B cell (primary cell): ENCODE measurements around the gene BAZ2A. TPM values are rescaled to one million over a fixed set of nuclear protein-coding genes. Genes with fewer than 3 reads are reported as not detected.
"Not testable (repeated sequence)": the region's sequence is repeated elsewhere in the genome, so short reads cannot be mapped to it uniquely, and the experiment has no call there.

Experiments used
- ATAC-seq: fragments of 200-7000 bp; cut with Tn5 transposase; one replicate; pipeline ENCODE4 v1.10.0; 2021; ENCODE audit warnings: low read depth, mild to moderate bottlenecking, moderate number of reproducible peaks, moderate library complexity
- CTCF ChIA-PET: fragments of 350-600 bp; sonication (Branson Sonifier 250); formaldehyde crosslinking; loops from one replicate; lab custom pipeline; 2021; ENCODE audit warnings: antibody characterized with exemption, inconsistent platforms; lab: Charles Lee
- POLR2A ChIA-PET: fragments of 350-600 bp; sonication (Branson Sonifier 250); formaldehyde crosslinking; loops from one replicate; lab custom pipeline; 2021; ENCODE audit warnings: antibody characterized with exemption; lab: Charles Lee
- DNase-seq: peaks from one replicate; pipeline ENCODE4 v3.0.0; 2013
- H2AFZ ChIP-seq: 2 replicates; pipeline ENCODE4 v1.6.1; 2012; ENCODE audit warnings: mild to moderate bottlenecking, low read depth, low read length; ENCODE audit not compliant: insufficient read depth, poor library complexity, severe bottlenecking
- H3K27ac ChIP-seq, 2 donors: 1 replicate in 1 of 2; 2 replicates in 1 of 2; pipeline ENCODE4 v1.5.1; 2012 to 2013; ENCODE audit warnings: low read length in 2 of 2, mild to moderate bottlenecking in 2 of 2, moderate library complexity in 1 of 2
- H3K27me3 ChIP-seq, 4 experiments: fragments of 200-600 bp in 1 of 4; sonication (generic) in 1 of 4; replicated peaks in 1 of 4; 1 replicate in 2 of 4; 2 replicates in 2 of 4; pipeline versions ENCODE4 v1.6.1 to v1.7.0; 2013 to 2016; ENCODE audit warnings: low read length in 3 of 4, mild to moderate bottlenecking in 2 of 4, mixed read lengths in 1 of 4, moderate library complexity in 1 of 4; ENCODE audit not compliant: insufficient read depth in 4 of 4, control insufficient read depth in 3 of 4; ENCODE audit errors: control extremely low read depth in 1 of 4
- H3K36me3 ChIP-seq, 2 experiments: replicated peaks in 1 of 2; 1 replicate in 1 of 2; 2 replicates in 1 of 2; pipeline versions ENCODE4 v1.6.1 to v1.7.1; 2013; ENCODE audit warnings: low read length in 1 of 2; ENCODE audit not compliant: insufficient read depth in 2 of 2, control insufficient read depth in 1 of 2; ENCODE audit errors: control extremely low read depth in 1 of 2, extremely low read depth in 1 of 2
- H3K4me1 ChIP-seq, 2 donors: fragments of 200-600 bp in 1 of 2; sonication (generic) in 1 of 2; 1 replicate in 1 of 2; 2 replicates in 1 of 2; pipeline versions ENCODE4 v1.5.1 to v1.6.1; 2013 to 2017; ENCODE audit warnings: low read length in 2 of 2; ENCODE audit not compliant: control insufficient read depth in 2 of 2, insufficient read depth in 2 of 2
- H3K4me2 ChIP-seq: replicated peaks from 2 replicates; pipeline ENCODE3; 2012; ENCODE audit warnings: mild to moderate bottlenecking, low read depth, low read length; ENCODE audit not compliant: poor library complexity, severe bottlenecking
- H3K4me3 ChIP-seq, 5 experiments: fragments of 200-600 bp in 1 of 5; sonication (generic) in 1 of 5; 1 replicate in 3 of 5; 2 replicates in 2 of 5; pipeline versions ENCODE4 v1.5.1 to v1.7.0; 2011 to 2016; ENCODE audit warnings: low read length in 4 of 5, mild to moderate bottlenecking in 4 of 5, low read depth in 2 of 5, control low read depth in 1 of 5, moderate library complexity in 1 of 5; ENCODE audit not compliant: insufficient read depth in 1 of 5; ENCODE audit errors: control extremely low read depth in 1 of 5, extremely low read depth in 1 of 5
- H3K79me2 ChIP-seq: fragments of 200-600 bp; sonication (generic); one replicate; pipeline ENCODE4 v1.6.0; 2016; ENCODE audit warnings: low read length; ENCODE audit not compliant: control insufficient read depth, insufficient read depth
- H3K9ac ChIP-seq: fragments of 200-600 bp; sonication (generic); 2 replicates; pipeline ENCODE4 v1.6.1; 2017; ENCODE audit warnings: mild to moderate bottlenecking, low read length, moderate library complexity
- H3K9me3 ChIP-seq, 3 donors: one replicate each; pipeline versions ENCODE4 v1.6.1 to v1.7.1; 2013; ENCODE audit warnings: low read length in 2 of 3; ENCODE audit not compliant: control insufficient read depth in 2 of 3, insufficient read depth in 1 of 3; ENCODE audit errors: control extremely low read depth in 1 of 3
- H4K20me1 ChIP-seq: 2 replicates; pipeline ENCODE4 v1.6.0; 2012; ENCODE audit warnings: mild to moderate bottlenecking, low read length; ENCODE audit not compliant: insufficient read depth, control insufficient read depth, poor library complexity, severe bottlenecking
- H3K27ac Mint-ChIP-seq: one replicate; pipeline ENCODE4 v1.8.0; 2021; ENCODE audit warnings: mixed read lengths
- H3K27me3 Mint-ChIP-seq: one replicate; pipeline ENCODE4 v1.8.0; 2021; ENCODE audit warnings: mixed read lengths
- H3K4me1 Mint-ChIP-seq: one replicate; pipeline ENCODE4 v1.8.0; 2021; ENCODE audit warnings: mixed read lengths
- H3K4me3 Mint-ChIP-seq: one replicate; pipeline ENCODE4 v1.8.0; 2021; ENCODE audit warnings: mixed read lengths
- H3K9me3 Mint-ChIP-seq: one replicate; pipeline ENCODE4 v1.8.0; 2022; ENCODE audit warnings: mixed read lengths; ENCODE audit not compliant: insufficient read depth
- CTCF ChIP-seq: fragments of 200-600 bp; IDR thresholded peaks from one replicate; pipeline ENCODE4 v1.8.0; 2022; ENCODE audit warnings: antibody characterized with exemption, mild to moderate bottlenecking
- EZH2 ChIP-seq: IDR thresholded peaks from 2 replicates; pipeline ENCODE4 v1.6.1; 2012; ENCODE audit warnings: borderline replicate concordance, low read depth, mild to moderate bottlenecking, moderate library complexity, low read length; ENCODE audit not compliant: insufficient read depth, poor library complexity, severe bottlenecking
- WGBS: methylation state at CpG from one replicate; pipeline ENCODE4 v1.1.5; 2013; ENCODE audit warnings: missing lambda C conversion rate; ENCODE audit not compliant: insufficient coverage; 5-methylcytosine and 5-hydroxymethylcytosine counted together
- intact Hi-C: fragments of 100-400 bp; cut with micrococcal nuclease; formaldehyde crosslinking; loops from one replicate; pipeline ENCODE4 v1.10.0; 2022
- polyA plus RNA-seq: library from polyadenylated mRNA; depleted of rRNA; stranded (reverse); fragments of >200 nt; gene quantifications from 2 replicates; pipeline ENCODE4 v1.2.3, GENCODE V29; 2012
- total RNA-seq, 2 donors: library from RNA; stranded (reverse); fragments of 120-200 nt in 1 of 2; gene quantifications; 1 replicate in 1 of 2; 2 replicates in 1 of 2; pipeline versions ENCODE4 v1.2.3 to v1.2.4, GENCODE V29; 2013 to 2022

The BAZ2A gene
- total and polyA plus RNA-seq, 2 donors (not counting 1 experiment from before 2014, with no cell fraction given), result 95.7 to 280 TPM

GRCh38 chr12:56581418-56582145 is 48.5 kb downstream of the BAZ2A start:
- no peaks in the 10 kb centered on the region for H3K79me2 ChIP-seq
- DNase-seq (no peak), ATAC-seq (no peak)
- intact Hi-C loops, result no loop called here
- CTCF ChIA-PET, result interaction anchor here (1.1 to 2.2 kb wide), 4 partner anchors 9 to 67 kb away, joined by 4 to 12 read pairs (median 5); no protein-coding TSS in a partner anchor
- H3K27me3 Mint-ChIP-seq, result no peaks in the 10 kb centered on the region
- H3K4me3 Mint-ChIP-seq, result no peak overlapping the region
- H3K9me3 ChIP-seq, result no peaks in the 10 kb centered on the region
- no peaks in the 10 kb centered on the region for H3K9me3 Mint-ChIP-seq
- POLR2A ChIA-PET, result no interaction called here
- H3K4me1 ChIP-seq, result no peaks in the 10 kb centered on the region
- 78% methylated on average over 8 of the region's 10 CpGs for WGBS
- no peak overlapping the region for H3K27ac Mint-ChIP-seq
- H3K4me3 ChIP-seq, result no peak overlapping the region
- H3K4me1 Mint-ChIP-seq, result no peaks in the 10 kb centered on the region
- no peak overlapping the region for H2AFZ ChIP-seq
- no peaks in the 10 kb centered on the region for H3K36me3 ChIP-seq
- no peak overlapping the region for H3K9ac ChIP-seq
- H3K4me2 ChIP-seq, result no peak overlapping the region
- H3K27me3 ChIP-seq, result no peaks in the 10 kb centered on the region
- no peaks in the 10 kb centered on the region for H4K20me1 ChIP-seq
- no peak overlapping the region for H3K27ac ChIP-seq
- no peak for TF ChIP-seq EZH2
- TF ChIP-seq CTCF, result no peak

GRCh38 chr12:56578983-56579546 is 51.1 kb downstream of the BAZ2A start:
- H3K27me3 ChIP-seq, result no peaks in the 10 kb centered on the region
- ChIA-PET POLR2A (no interaction called here), CTCF (interaction anchor here (0.7 kb wide), 1 partner anchor 604 kb away, joined by 3 read pairs; no protein-coding TSS in a partner anchor)
- 96% methylated on average over 4 of the region's 10 CpGs for WGBS
- H3K27ac ChIP-seq, result no peak overlapping the region
- H3K4me3 ChIP-seq, result no peak overlapping the region
- no peak overlapping the region for H3K4me2 ChIP-seq
- no peaks in the 10 kb centered on the region for H3K9me3 Mint-ChIP-seq
- H3K79me2 ChIP-seq, result no peaks in the 10 kb centered on the region
- no peaks in the 10 kb centered on the region for H3K36me3 ChIP-seq
- no peaks in the 10 kb centered on the region for H3K9me3 ChIP-seq
- H3K27me3 Mint-ChIP-seq, result no peaks in the 10 kb centered on the region
- no peak for DNase-seq
- intact Hi-C loops, result no loop called here
- H3K9ac ChIP-seq, result no peak overlapping the region
- no peak overlapping the region for H2AFZ ChIP-seq
- TF ChIP-seq EZH2 (no peak), CTCF (no peak)
- no peak overlapping the region for H3K27ac Mint-ChIP-seq
- ATAC-seq, result no peak
- no peak overlapping the region for H3K4me3 Mint-ChIP-seq
- H4K20me1 ChIP-seq, result no peaks in the 10 kb centered on the region
- no peaks in the 10 kb centered on the region for H3K4me1 ChIP-seq
- H3K4me1 Mint-ChIP-seq, result no peaks in the 10 kb centered on the region

- H3K4me1 Mint-ChIP-seq, H3K4me1 ChIP-seq, H3K27ac ChIP-seq, H3K9me3 Mint-ChIP-seq, H3K27me3 Mint-ChIP-seq, H3K36me3 ChIP-seq, H3K9ac ChIP-seq, H3K79me2 ChIP-seq, H4K20me1 ChIP-seq, H3K4me3 ChIP-seq, H3K4me3 Mint-ChIP-seq, H2AFZ ChIP-seq, intact Hi-C loops, H3K9me3 ChIP-seq, POLR2A ChIA-PET, ATAC-seq, DNase-seq, H3K4me2 ChIP-seq, H3K27ac Mint-ChIP-seq, H3K27me3 ChIP-seq: not testable (repeated sequence)
- CTCF ChIA-PET, result interaction anchor here (0.7 to 1.3 kb wide), 2 partner anchors 62 to 534 kb away, joined by 3 to 4 read pairs; no protein-coding TSS in a partner anchor
- no CpG with 5 or more reads among the region's 7 CpGs for WGBS
Measured at GRCh38 chr12:56577248-56577647, 52.9 kb downstream of the BAZ2A start.
